VCaP (cell line): ENCODE measurements around the gene PTPN2.

Experiments
- H3K27ac ChIP-seq: fragments of 450-650 bp; 2 replicates; pipeline ENCODE4 v1.5.1; 2017
- TF ChIP-seq, protein P1 (sequence below): fragments of 450-650 bp; conservative IDR thresholded peaks from 2 replicates; pipeline ENCODE4 v1.5.1; 2017; ENCODE audit warnings: mild to moderate bottlenecking, moderate library complexity

Gene PTPN2

DNA sequence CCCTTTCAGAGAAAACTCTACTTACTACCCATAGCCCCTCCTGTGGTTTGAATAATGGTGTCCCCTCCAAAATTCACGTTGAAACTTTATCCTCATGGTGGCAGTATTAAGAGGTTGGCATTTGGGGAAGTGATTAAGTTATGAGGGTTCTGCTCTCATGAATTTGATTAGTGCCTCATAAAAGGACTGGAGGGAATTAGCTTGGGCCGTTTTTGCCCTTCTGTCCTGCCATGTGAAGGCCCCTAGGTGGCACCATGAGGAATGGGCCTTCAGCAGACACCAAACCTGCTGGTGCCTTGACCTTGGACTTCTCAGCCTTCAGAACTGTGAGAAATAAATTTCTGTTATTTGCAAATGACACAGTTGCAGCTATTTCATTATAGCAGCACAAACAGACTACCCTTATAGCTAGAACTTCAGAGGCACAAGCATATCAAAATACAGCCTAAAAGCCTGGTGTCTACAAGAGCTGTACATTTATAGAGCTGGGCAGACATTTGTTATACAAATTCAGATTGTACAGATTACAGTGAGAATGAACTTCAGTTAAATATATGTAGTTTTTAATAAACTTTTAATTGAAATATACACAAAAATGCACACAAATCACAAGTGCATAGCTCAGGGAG lies 2.6 kb upstream of the PTPN2 start:
- H3K27ac ChIP-seq, result no peak overlapping the region
- TF ChIP-seq, protein P1, sequence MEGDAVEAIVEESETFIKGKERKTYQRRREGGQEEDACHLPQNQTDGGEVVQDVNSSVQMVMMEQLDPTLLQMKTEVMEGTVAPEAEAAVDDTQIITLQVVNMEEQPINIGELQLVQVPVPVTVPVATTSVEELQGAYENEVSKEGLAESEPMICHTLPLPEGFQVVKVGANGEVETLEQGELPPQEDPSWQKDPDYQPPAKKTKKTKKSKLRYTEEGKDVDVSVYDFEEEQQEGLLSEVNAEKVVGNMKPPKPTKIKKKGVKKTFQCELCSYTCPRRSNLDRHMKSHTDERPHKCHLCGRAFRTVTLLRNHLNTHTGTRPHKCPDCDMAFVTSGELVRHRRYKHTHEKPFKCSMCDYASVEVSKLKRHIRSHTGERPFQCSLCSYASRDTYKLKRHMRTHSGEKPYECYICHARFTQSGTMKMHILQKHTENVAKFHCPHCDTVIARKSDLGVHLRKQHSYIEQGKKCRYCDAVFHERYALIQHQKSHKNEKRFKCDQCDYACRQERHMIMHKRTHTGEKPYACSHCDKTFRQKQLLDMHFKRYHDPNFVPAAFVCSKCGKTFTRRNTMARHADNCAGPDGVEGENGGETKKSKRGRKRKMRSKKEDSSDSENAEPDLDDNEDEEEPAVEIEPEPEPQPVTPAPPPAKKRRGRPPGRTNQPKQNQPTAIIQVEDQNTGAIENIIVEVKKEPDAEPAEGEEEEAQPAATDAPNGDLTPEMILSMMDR, result peak; percentile 81

DNA sequence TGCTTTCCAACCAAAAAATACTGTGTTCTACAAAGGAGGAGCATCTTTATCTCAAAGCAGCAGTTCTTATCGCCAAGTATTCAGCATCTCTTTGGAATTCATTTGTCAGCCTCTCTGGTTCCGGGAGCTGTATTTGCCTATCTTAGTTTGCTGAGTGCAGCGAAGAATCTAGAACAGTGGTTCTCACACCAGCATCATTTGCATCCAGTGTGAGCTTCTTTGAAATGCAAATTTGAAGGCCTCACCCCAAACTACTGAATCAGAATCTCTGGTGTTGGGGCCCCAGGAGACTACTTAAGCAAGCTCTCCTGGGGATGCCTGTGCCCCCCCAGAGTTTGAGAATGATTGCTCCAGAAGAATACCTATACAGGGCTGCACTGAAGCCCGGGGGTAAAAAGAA lies 1.5 kb upstream of the PTPN2 start:
- TF ChIP-seq, protein P1, result no peak
- H3K27ac ChIP-seq, result no peak overlapping the region

DNA sequence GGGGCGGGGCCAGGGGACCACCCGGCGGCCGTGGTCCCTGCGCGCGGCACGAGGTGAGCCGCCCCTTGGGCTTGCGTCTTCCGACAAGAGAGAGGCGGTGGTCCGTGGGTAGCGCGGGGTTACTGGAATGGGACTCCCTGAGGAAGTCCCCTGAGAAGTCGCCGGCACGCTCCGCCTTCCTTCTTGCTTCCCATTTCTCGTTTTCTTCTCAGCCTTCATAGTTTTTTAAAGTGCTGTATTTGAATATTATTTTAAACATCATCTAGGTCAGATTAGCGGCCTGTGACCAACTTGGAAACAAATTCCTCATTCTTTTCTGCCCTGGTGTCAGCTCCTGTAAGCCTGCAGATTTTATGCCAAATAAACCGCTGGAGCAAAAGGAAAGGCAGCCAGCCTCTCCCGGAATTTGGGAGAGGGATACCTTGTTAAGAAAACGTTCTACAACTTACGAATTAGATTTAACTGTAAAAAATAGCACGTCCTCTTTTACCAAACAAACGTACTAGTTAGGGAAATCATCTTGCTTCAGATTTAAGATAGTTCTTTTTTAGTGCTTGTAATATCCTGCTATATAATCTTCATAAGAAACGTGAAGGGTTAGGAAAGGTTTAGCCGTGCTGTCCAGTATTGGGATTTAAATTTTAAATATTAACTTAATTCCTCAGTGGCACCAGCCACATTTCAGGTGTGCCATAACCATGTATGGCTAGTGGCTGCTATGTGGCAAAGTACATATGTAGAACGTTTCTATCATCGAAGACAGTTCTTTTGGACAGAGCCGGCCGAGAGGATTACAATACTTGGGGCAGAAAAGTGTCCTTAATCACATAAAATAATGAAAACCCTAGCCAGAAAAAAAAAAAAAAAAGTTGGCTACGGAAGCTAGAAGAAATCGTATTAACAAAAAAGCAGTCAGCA lies 628 bp upstream of the PTPN2 start:
- TF ChIP-seq, protein P1, result no peak
- H3K27ac ChIP-seq, result peak overlapping the region; percentile 95

DNA sequence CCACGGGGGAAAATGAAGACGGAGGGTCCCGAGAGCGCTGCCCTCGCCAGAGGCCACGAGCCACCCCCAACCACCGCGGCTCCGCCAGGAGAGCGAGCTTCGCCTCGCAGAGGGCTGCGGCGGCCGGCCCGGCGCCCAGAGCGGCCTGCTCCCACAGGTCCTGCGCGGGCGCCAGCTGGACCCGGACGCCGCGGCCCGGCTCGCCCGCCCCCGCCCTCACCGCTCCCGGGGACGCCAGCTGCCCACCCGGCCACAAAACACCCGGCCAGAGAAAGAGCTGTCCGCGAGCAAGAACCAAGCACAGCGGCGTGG lies 709 bp downstream of the PTPN2 start:
- TF ChIP-seq, protein P1, result no peak
- H3K27ac ChIP-seq, result peak overlapping the region; percentile 95

DNA sequence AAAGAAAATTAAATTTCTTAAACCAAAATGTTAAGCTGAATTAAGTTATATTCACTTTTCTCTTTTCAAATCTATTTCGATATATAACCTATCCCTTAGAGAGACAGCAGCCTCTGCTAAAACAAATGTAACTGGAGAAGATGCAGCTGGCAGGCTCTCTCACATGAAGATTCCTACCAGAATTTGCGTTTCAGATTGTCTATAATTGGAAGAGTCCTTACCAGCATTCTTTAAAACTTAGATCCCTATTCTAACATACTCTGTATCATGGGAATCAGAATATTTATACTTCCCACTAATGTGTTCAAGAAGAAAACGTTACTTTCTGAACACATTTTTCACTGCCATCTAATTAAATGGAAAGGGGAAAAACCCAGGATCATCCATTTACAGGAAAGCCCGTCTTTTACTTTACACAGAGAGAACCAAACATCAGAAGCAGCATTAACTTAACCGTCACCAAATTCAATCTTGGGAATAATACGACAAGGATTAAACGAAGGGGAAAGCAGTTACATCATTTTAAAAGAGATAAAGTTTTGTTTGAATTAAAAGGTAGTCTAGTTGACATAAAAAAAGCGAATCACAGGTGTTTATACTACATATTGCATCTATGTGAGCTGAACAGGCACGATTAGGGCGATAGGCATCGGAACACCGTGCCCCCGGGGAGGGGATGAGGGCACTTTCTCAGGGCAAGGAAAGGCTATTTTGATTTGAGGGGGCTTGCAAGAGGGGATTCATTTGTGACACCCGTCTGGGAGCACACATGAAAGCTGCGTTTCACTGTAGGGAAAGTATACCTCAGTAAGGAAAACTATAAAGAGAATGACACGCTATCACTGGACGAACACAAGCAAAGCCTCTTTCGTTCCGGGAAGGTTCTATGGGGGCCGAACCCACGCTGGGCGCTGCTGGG lies 1.3 kb downstream of the PTPN2 start:
- peak overlapping the region; percentile 95 for H3K27ac ChIP-seq
- TF ChIP-seq, protein P1, result no peak

DNA sequence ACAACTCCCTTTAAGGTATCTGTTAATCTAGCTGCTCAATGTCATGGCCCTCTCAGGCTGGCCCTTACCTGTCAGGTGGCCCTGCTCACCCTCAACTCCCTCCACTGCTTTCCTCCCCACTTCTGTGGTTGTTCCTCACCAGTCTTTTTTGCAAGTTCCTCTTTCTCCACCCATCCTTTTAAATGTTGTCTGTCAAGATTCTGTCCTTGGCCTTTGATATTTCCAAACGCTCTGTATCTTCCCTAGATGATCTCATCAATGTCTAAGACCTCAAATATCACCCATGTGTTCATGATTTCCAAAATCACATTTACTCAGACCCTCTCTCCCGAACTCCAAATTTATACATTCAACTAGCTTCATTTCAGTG lies 3.5 kb downstream of the PTPN2 start:
- no peak overlapping the region for H3K27ac ChIP-seq
- TF ChIP-seq, protein P1, result no peak
